ENCODE measurements around the gene TMEM143. TPM values are rescaled to one million over a fixed set of nuclear protein-coding genes. Genes with fewer than 3 reads are reported as not detected.

The TMEM143 gene
- total RNA-seq, 1 donor from 2014 or later: 1.8 TPM

DNA sequence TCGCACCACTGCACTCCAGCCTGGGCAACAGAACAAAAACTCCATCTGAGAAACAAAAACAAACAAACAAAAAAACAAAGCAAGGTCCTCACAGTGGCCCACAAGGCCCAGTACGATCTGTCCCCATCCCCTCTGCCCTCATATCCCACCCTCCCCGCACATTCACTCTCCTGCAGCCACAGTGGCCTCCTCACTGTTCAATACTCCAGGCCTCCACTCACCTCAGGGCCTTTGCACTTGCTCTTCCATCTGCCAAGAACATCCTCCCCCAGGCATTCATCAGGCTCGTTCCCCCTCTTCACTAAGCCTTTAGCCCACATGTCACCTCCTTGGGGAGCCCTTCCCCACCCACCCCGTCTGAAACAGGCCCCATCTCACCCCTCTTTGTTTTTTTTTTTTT is 4.6 kb downstream of the TMEM143 start:
- DNase-seq (ENCODE audit: low read depth in 2 of 2): no peak

DNA sequence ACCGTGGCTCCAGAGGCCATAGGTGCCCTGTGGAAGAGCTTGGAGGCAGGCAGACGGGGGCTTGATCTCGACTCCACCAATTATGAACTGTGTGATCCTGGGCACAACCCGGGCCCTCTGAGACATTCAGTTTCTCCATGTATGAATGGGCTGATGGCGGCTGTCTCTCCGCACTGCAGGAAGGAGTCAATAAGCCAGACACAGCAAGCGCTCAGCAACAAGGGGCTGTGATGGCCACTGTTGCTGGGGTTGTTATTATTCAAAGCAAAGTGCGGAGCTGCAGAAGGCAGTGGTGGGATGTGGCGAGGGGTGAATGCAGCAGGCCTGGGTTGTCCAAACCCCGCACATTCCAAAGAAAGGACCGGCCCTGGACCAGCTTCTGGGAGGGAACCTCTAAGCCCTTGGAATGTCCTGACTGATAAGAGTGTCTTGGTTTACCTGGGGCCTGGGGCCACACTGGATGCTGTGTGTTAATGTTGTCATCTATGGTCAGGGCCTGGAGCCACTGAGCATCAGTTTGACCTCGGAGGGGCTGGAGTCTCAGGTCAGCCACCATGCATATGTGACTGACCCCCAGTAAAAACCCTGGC is 8.3 kb downstream of the TMEM143 start:
- no peak for DNase-seq (ENCODE audit: low read depth in 2 of 2)

DNA sequence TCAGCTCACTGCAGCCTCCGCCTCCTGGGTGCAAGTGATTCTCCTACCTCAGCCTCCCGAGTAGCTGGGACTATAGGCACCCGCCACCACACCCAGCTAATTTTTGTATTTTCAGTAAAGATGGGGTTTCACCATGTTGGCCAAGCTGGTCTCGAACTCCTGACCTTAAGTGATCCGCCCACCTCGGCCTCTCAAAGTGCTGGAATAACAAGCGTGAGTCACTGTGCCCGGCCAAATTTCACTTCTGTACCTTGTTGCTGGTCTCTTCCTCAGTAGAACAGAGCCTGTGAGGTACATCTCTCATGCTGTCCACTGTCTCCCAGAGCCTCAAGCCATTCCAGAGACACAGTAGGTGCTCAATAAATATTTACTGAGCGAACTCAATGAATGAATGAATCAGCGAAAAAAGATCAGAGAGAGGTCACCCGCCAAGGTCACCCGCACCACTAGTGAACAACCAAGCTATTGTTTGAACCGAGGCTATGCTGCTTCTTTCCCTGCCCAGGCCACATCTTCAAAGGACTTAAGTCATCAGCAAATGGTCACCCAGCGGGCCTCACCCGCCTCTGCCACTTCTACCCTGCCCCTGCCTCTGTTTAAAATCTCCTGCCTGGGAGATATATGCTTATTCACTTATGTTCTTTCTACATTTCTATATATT is 9.3 kb downstream of the TMEM143 start:
- DNase-seq (ENCODE audit: low read depth in 2 of 2): no peak

DNA sequence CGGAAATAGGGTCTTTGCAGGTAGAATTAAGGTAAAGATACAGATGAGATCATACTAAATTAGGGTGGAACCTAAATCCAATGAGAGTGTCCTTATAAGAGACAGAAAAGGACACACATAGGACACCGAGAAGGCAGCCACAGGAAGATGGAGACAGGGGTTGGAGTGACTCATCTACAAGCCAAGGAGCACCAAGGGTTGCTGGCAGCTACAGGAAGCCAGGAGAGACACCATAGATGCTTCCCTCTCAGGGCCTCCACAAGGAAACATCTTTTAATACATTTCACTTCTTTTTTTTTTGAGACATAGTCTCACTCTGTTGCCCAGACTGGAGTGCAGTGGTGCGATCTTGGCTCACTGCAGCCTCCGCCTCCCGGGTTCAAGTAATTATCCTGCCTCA is 10.1 kb downstream of the TMEM143 start:
- no peak for DNase-seq (ENCODE audit: low read depth in 2 of 2)

DNA sequence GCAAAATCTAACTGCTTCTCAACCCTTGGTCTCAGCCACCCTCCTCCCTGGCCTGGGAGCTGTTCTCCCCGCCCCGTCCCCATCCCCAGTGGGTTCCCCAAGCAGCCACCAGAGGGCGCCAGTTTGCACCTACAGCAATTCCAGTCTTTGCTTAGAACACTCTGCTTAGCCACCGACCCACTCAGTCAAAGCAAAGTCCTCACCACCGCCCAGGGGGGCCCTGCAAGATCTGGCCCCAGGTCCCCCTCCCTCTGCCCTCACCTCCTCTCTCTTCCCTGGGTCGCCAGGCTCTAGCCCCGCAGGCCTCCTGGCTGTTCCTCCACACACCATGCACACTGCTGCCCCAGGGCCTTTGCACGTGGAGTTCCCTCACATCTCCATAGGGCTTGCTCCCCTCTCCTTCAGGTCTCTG is 12.4 kb downstream of the TMEM143 start:
- peak; percentile 38 to 62 for DNase-seq (ENCODE audit: low read depth in 2 of 2)

DNA sequence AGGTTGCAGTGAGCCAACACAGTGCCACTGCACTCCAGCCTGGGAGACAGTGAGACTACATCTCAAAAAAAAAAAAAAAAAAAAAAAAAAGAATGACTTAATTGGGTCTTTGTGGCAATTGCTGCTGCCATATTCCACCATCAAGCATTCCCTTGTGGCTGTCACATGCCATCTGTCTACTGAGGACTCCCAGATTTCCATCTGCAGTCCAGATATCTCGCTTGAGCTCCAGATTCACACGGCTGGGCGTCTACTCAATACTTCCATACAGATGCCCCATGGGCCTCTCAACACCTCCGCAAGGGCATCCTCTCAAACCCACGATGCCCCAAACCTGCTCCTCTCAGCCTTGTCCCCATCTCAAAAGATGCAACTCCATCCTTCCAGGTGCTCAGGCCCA is 12.9 kb downstream of the TMEM143 start:
- no peak for DNase-seq (ENCODE audit: low read depth in 2 of 2)

DNA sequence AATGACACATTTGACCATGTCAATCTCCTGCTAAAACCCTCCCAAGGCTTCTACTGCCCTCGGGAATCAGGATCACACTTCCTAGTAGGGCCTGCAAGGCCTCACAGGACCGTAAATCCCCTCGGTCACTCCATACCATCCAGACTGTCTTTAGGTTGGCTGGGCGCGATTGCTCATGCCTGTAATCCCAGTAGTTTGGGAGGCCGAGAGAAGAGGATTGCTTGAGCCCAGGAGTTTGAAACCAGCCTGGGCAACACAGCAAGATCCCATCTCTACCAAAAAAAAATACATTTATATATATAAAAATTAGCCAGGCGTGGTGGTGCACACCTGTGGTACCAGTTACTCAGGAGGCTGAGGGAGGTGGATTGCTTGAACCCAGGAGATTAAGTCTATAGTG is 15.0 kb downstream of the TMEM143 start:
- DNase-seq (ENCODE audit: low read depth in 2 of 2): no peak

DNA sequence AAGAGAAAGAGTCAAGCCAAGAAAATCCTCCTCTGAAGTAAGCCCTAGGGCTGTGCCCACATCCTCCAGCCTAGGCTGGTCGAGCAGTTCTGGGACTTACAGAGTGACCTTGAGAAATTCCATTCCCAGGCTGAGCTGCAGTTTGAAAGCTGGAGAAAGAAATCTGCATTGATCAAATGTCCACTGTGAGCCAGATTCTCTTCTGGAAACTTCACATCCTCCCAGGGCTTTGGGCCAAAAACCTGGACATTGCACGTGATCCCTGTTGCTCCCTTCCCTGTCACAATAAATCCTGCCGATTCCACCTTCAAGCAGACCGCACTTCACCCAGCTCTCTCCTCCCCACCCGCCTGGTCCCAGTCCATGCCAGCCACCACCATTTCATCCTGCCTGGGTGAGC is 15.7 kb downstream of the TMEM143 start:
- DNase-seq (ENCODE audit: low read depth in 2 of 2): peak; percentile 66 to 69

DNA sequence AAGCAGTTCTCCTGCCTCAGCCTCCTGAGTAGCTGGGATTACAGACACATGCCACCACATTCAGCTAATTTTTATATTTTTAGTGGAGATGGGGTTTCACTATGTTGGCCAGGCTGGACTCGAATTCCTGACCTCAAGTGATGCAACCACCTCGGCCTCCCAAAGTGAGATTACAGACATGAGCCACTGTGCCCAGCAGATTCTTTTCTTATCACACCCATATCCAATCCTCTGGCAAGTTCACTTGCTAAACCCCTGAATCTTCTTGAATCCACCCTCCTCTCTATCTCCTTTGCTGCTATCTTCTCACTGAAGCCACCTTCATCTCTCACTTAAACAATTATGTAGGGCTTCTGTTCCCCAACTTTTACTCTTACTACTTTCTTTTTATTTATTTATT is 17.5 kb downstream of the TMEM143 start:
- DNase-seq (ENCODE audit: low read depth in 2 of 2): no peak

DNA sequence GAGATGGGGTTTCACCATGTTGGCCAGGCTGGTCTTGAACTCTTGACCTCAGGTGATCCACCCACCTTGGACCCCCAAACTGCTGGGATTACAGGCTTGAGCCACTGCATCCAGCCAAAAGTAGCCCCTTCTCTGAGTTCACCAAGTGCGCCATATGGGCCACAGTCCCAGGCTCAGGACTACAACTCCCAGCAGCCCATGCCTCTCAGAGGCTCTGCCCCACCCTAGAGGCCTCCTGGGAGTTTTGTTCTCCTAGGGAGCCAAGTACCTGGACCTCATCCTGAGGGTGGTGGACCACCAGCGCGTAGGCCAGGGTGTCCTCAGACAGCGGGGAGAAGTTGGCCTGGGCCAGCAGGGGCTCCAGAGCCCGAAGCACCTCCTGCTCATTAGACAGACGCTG is 18.8 kb downstream of the TMEM143 start:
- DNase-seq (ENCODE audit: low read depth in 2 of 2): no peak

DNA sequence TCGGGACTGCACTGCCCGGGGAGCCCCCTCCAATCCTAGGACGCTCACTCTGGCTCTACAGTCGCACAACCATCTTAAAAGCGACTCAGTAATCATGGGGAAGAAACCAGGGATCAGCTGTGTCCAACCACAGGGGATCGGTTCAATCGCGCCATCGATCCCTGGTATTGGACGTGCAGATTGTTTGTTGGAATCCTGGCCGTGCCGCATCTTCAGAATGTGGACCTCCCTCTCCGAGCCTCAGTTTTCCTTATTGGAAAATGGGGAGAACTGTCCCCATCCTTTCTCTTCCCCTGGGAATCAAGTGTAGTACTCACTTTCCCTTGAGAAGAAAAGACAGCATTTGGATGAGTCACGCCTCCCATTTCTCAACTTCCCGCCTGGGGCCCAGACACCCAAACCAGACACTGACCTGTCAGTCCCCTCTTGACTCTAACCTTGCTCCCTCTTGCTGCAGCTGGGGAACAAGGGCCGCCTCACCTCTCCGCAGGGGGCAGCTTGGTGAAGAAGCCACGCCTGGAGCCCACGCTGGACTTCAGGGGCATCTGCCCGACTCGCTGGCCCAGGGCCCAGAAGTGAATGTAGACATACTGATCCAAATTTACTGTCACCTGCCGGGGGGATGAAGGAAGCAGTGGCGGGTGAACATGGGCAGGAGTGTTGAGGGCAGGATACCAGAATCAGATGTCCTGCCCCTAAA is 20.7 kb downstream of the TMEM143 start:
- no peak for DNase-seq (ENCODE audit: low read depth in 2 of 2)

DNA sequence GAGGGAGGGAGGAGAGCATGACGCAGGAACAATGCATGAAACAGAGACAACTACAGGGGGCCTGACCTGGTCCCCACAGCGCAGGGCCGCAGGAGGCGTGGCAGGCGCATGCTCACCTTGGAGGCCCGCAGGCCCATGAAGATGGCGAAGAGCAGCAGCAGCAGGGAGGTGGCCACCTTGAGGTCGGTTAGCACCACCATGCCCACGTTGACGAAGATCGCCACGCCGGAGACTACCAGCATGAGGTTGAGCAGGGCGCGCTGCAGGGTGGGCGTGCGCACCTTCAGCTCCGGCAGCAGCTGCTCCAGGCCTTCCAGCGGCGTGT is 21.4 kb downstream of the TMEM143 start:
- no peak for DNase-seq (ENCODE audit: low read depth in 2 of 2)

DNA sequence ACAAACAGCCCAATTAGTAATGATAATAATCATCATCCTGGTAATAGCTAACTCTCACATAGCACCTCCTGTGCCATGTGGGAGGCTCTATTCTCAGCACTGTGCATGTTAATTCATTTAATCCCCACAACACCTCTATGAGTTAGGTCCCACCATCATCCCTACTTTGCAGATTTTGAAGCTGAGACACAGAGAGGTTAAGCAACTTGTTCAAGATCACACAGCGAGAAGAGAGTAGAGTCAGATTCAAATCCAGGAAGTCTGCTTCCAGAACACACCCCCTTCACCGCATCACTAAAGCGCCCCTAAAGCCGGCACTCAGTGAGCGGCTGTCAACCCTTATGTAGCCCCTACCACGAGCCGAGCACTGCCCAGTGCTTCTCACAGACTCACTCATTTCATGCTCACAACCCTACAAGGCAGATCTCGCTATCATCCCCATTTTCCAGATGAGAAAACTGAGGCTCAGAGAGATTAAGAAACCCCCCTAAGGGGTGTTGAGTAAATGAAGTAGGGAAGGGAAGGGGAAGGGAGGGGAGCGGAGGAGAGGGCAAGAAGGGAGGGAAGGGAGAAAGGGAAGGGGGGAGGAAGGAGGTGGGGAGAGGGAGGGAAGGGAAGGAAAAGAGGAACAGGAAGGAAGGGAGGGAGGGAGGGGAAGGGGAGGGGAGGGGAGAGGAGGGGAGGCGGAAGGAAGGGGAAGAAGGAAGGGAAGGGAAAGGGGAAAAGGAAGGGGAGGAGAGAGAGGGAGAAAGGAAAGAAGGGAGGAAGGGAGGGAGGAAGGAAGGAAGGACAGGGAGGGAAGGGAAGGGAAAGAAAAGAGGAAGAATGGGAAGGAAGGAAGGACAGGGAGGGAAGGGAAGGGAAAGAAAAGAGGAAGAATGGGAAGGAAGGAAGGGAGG is 22.0 kb downstream of the TMEM143 start:
- DNase-seq (ENCODE audit: low read depth in 2 of 2): no peak

DNA sequence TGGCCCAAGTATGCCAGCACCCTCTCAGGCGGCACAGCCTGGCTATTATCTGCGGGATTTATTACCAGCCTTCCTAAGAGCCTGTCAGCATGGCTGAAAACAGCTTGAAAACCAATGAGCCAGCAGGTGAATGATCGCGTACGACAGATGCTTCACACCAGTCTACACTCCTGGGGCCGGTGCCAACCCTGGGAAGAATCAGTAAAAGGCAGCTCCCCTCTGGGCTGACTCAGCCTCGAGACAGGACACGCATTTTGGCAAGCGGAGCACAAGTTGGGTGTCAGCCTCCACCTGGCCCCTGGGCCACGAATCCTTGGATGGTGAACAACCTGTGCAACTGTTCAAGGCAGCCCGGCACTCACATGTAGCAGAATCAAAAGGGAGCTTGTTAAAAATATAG is 22.7 kb downstream of the TMEM143 start:
- no peak for DNase-seq (ENCODE audit: low read depth in 2 of 2)

DNA sequence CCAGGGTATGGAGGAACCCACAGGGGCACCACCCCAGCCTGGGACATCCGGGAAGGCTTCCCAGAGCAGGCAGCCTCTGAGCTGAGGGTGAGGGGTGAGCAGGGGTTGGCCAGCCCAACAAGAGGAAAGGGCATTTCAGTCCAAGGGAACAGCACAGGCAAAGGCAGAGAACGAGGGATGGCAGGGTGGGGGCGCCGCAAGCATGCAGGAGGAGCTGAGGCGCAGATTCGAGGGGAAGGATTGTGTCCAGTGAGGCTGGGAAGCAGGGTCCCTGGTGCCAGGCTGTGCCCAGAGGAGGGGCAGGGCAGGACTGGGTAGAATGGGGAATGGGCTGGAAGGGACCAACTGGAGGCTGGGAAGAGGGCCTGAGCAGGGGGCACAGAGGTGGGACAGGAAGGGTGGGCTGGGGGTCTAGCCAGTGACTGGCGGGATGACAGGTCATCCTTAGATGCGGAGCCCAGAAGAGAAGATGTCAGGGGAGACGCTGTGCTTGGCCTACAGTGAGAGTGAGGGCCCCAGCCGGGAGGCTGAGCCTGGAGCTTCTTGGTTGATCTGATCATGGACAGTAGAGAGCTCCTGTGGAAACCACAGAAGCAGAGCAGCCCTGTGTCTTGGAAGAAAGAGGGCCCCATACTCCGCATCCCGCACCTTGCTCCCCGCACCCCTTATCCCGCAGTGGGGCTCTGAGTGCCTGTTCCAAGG is 24.8 kb downstream of the TMEM143 start:
- DNase-seq (ENCODE audit: low read depth in 2 of 2): no peak

DNA sequence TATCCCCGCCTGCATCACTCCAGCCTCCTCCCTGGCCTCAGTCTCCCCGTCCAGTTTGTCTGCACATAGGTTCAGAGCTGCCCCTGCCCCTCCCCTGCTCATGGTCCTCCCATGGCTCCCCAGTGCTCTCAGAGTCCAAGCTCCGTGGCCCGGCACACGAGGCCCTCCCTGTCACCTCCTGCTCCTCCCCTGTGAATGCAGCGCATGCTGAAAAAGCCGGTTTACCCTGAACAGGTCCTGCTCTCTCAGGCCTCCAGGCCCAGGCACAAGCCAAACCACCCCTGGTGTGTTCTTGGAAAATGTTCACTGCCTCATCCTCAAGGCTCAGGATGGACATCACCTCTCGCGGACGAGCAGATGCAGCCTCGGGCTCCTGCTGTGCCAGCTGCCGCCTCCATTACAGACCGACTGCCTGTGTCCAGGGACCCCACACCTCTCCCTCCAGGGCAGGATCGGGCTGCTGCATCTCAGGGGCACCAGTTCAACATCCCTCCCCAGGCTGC is 25.4 kb downstream of the TMEM143 start:
- DNase-seq (ENCODE audit: low read depth in 2 of 2): no peak

DNA sequence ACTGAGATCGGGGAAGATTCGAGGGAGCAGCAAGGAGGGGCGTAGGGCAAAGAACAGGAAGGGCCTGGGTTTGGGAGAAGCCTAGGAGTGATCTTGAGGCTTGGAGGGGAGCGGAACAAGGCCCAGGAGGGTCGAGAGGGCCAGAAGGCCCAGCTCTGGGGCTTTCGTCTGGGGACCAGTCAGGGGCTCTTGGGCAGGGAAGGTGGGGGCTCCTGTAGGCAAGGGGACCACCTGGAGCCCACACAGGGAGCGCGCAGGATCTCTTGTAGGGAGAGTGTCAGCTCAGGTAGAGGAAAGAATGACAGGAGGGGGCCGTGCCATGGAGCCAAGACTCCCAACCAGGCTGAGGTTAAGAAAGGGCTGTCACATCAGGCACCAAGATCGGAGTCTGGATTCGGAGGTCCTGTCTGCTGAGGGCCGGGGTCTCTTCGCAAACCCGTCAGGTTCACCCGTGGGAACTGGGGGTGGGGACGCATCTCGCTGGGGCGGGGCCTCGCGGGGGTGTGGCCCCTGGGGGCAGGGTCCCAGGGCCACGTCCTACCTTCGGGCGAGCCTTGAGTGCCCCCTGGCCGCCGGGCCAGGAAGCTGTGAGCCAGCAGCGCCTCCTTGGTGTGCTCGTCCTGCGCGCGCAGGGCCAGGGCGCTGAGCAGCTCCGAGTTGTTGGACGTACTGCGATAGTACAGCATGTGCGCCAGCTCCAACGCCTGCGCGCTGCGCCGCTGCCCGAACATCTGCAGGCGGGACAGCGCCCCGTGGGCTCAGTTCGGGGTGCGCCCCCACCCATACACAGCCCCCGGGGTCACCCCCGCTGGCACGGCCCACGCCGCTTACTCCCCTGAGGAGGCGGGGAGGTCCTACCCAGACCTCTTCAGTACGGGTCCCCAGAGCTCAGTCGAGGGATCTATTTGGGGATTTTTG is 30.0 kb downstream of the TMEM143 start:
- DNase-seq (ENCODE audit: low read depth in 2 of 2): peak; percentile 51 to 92

DNA sequence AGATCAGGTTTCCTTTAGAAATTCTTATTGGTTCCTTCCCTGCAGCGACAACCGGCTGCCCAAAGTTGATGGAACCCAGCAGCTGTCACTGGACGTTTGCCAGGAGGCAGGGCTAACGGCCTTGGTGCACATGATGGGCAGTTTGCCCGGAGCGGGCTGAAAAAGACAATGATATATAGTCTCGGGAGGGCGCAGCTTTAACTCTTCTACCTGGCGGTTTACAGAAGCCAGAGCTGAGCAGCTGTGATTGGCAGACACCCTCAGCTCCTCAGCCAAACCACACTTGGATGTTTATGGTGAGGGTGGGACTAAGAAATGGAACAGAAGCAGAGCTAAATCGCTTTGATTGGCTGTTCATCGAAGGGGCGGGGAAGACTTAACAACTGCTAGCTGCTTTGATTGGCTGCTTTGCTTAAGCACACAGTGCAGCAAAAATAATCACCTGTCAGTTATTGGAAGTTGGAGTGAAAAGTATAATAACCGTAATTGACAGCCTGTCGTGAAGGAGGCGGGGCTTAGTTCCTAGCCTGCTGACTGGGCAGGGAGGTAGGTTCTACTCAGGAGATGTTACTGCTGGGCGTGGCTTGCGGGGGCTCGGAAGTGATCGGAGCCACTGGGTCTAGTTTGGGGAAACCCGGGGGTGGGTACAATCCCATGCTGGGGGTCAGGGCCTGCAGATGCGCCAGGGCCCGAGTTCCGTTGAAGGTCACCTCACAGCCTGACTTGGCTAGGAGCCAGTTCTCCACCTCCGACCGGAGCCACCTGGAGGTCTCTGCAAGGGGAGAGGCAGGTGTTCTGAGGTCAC is 30.9 kb downstream of the TMEM143 start:
- peak; percentile 96 to 99 for DNase-seq (ENCODE audit: low read depth in 2 of 2)

DNA sequence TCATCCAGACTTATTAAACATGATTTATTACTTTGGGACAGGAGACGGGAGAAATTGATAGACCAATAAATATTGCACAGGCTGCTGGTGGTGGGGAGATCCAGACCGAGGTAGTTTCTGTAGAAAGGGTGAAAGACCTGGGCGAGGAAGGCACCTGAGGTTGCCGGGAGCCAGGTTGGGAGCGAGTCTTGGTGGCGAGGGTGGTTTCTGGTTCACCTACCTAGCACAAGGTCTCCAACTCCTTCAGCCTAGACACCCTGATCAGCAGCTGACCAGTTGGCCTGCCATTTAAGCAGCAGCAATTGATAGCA is 31.4 kb downstream of the TMEM143 start:
- DNase-seq (ENCODE audit: low read depth in 2 of 2): no peak
